ENCODE data around the gene RFX4. TPM values are rescaled to one million over a fixed set of nuclear protein-coding genes. Genes with fewer than 3 reads are reported as not detected.

RFX4 gene
- polyA plus RNA-seq, 4 donors = 0.36 to 0.38 TPM; not detected in 2

- no peak for DNase-seq (ENCODE audit: low read depth in 4 of 4, low spot score in 2 of 4)
Measured at GRCh38 chr12:106645465-106646330, 62.9 kb downstream of the RFX4 start.

- DNase-seq (ENCODE audit: low read depth in 4 of 4, low spot score in 2 of 4) = no peak
Measured at GRCh38 chr12:106646472-106646871, 63.7 kb downstream of the RFX4 start.

DNA sequence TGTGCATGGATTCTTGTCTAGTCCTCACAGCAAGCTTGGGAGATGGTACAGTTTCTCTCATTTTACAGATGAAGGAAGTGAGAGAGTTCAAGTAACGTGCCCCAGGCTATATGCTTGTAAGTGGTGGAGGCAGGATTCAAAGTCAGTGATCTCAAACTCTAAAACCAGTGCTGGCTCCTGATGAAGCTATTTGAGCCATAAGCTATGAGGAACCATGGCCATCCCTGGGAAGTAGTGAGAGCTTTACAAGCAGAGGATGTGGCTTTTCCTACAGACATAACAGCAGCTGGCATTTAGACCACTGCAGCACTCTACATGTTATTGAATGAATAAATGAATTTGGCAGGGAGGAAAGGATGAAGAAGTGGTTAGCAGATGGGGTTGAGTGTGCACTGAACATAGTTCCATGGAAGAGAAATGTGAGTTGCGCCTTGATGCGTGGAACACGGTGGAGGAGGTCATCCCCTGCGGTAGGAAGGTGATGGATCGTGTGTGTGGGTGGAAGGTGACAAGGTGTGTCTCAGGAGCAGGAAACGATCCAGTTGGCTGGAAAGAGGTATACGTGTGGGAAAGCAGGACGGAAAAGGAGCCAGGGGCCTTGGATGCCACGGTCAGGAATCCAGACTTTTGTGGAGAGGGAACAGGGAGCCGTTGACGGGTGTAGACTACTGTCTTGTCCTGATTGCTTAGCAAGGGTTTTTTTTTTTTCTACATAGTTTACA lies 65.2 kb downstream of the RFX4 start:
- DNase-seq (ENCODE audit: low read depth in 4 of 4, low spot score in 2 of 4) = no peak

DNA sequence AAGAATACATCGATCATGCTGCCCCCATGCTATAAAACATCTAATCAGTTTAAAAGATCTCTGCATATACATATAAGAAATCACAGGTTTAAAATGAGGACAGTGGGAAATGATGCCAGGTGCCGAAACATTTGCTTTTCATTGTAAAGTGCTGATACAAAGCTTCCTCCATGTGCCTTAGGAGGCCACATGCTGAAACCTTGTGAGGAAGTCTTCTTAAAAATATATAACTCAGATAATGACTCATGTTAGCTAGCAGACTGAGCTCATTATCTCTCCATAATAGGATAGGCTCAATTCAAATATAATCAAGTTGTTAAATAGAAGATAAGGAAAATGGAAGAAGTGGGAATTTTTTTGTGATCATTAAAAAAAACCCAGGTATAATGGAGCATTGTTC lies 65.9 kb downstream of the RFX4 start:
- DNase-seq (ENCODE audit: low read depth in 4 of 4, low spot score in 2 of 4) = no peak

- no peak for DNase-seq (ENCODE audit: low read depth in 4 of 4, low spot score in 2 of 4)
Measured at GRCh38 chr12:106651552-106651951, 68.7 kb downstream of the RFX4 start.

GRCh38 chr12:106652510-106653015 lies 69.8 kb downstream of the RFX4 start:
- no peak for DNase-seq (ENCODE audit: low read depth in 4 of 4, low spot score in 2 of 4)

GRCh38 chr12:106655577-106655976 lies 72.8 kb downstream of the RFX4 start:
- no peak for DNase-seq (ENCODE audit: low read depth in 4 of 4, low spot score in 2 of 4)

DNA sequence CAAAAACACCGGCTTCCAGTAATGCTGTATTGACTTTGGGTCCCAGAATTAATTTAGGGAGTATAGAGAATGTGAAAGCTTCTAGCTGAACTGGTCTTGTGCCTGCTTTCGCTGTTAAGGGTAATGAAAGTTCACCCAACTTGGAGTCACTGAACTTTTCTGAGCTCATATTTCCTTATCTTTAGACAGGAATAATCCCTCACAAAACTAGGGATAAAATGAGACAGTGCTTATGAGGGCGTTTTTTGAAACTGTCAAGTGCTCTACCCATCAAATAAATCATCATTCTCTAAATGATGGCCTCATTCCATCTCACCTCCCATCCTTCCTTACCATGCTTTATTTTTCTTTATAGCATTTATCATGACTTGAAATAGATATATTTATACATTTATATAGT lies 74.7 kb downstream of the RFX4 start:
- DNase-seq (ENCODE audit: low read depth in 4 of 4, low spot score in 2 of 4) = no peak

DNA sequence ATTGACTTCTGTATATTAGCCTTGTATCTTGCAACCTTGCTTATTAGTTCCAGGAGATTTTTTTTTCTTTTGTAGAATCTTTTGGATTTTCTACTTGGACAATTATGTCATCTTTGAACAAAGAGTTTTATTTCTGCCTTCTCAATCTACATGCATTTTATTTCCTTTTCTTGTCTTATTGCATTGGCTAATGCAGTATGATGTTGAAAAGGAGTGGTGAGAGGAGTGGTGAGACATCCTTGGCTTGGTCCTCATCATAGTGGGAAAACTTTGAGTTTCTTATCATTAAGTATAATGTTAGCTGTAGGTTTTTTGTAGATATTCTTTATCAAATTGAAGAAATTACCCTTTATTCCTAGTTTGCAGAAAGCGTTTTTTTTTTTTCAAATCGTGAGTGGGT lies 80.6 kb downstream of the RFX4 start:
- DNase-seq (ENCODE audit: low read depth in 4 of 4, low spot score in 2 of 4) = no peak

- no peak for DNase-seq (ENCODE audit: low read depth in 4 of 4, low spot score in 2 of 4)
Measured at GRCh38 chr12:106669216-106669615, 86.4 kb downstream of the RFX4 start.

GRCh38 chr12:106670131-106670530 lies 87.3 kb downstream of the RFX4 start:
- no peak for DNase-seq (ENCODE audit: low read depth in 4 of 4, low spot score in 2 of 4)

DNA sequence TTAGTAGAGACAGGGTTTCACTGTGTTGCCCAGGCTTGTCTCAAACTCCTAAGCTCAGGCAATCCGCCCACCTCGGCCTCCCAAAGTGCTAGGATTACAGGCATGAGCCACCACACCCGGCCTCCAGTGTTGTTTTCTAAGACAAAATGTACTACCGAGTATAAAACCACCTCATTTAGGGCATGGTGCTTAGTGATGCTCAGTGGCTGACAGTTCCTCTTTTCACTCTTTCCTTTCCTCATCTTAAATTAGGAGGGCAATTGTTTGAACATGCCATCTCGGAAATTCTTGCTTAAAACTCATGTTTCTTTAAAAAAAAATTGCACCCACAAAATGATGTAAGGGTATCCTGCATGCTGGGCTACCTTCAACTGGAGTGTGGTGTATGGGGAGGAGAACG lies 89.0 kb downstream of the RFX4 start:
- DNase-seq (ENCODE audit: low read depth in 4 of 4, low spot score in 2 of 4) = no peak

- peak in 2 of 4 donors; percentile 20 to 21 for DNase-seq (ENCODE audit: low read depth in 4 of 4, low spot score in 2 of 4)
Measured at GRCh38 chr12:106672314-106673025, 89.7 kb downstream of the RFX4 start.

GRCh38 chr12:106673141-106673540 lies 90.3 kb downstream of the RFX4 start:
- no peak for DNase-seq (ENCODE audit: low read depth in 4 of 4, low spot score in 2 of 4)

DNA sequence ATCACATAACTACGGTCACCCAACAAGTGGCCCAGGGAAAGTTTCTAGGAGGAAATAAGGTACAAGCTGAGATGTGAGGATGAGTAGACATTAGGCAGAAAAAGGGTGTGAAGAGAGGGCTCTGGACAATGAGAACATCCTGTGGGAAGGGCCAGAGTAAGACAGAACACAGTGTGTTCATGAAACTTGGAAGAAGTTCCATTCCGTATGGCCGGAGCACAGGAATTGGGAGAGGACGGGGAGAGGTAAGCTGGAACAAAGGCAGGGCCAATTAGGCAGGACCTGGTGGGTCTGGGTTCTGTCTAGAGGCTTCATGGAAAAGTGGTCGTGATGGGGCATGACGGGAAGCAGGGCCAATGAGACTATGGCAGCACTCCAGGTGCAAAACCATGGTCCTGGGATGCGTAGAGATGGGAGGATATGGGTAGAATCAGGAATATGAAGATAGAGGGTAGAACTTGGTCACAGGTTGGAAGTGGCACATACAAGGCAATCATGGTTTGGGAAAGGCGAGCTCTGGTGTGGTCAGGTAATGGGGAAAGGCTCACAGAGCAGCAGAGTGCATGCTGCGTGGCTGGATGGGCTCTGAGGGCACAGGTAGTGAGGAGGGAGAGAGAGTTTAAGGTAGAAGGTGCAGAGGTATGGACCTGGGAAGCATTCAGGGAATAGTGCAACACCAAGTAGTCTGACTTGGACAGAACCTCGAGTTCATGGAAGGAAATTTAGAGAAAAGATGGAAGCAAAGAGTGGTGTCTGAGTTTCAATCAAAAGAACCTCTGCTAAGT lies 93.0 kb downstream of the RFX4 start:
- DNase-seq (ENCODE audit: low read depth in 4 of 4, low spot score in 2 of 4) = no peak

DNA sequence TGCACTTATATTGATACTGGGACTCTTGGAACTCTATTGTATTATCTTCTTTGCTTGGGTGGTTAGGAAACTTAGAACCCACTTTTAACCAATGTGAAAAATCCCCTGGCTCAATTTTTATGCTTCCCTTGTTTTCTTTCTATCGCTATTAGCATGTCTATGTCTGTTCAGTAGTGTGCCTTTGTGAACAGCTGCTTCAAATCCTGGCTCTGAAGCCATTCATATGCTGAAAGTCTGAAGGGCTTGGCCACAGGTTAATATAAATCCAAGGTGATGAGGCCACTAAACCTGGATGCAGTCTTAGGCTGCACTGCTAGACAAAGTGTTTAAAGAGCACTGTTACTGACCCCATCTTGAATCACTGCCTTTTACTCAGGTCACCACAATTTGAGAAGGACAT lies 96.8 kb downstream of the RFX4 start:
- no peak for DNase-seq (ENCODE audit: low read depth in 4 of 4, low spot score in 2 of 4)

- no peak for DNase-seq (ENCODE audit: low read depth in 4 of 4, low spot score in 2 of 4)
Measured at GRCh38 chr12:106680280-106680679, 97.5 kb downstream of the RFX4 start.

GRCh38 chr12:106681210-106681609 lies 98.4 kb downstream of the RFX4 start:
- no peak for DNase-seq (ENCODE audit: low read depth in 4 of 4, low spot score in 2 of 4)

DNA sequence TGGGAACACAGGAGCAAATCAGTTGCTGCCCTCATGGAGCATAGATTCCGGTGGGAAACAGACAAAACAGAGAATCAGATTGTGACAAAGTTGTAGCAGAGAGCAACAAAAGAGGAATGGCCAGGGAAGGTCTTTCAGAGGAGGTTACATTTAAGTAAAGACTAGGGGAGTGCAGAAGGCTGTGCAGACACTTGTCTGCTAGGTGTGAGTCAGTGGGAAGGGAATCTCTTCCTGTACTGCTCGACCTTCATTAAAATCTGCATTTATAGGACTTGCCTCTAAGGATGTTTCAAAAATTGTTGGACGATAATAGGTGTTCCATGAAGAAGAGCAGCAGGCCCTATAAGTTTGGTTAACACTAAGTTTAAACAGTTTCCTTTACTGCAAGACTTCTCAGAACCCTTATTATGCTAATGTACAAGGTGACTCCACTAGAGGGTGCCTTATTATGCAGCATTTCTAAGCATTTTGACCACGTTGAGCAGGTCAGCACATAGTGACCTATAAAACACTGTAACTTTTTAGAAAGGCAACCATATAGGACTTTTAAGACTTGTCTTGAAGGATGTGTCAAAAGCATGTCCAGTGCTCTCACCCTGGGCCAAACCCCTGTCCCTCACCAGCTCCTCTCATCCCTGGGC lies 99.9 kb downstream of the RFX4 start:
- DNase-seq (ENCODE audit: low read depth in 4 of 4, low spot score in 2 of 4) = no peak

DNA sequence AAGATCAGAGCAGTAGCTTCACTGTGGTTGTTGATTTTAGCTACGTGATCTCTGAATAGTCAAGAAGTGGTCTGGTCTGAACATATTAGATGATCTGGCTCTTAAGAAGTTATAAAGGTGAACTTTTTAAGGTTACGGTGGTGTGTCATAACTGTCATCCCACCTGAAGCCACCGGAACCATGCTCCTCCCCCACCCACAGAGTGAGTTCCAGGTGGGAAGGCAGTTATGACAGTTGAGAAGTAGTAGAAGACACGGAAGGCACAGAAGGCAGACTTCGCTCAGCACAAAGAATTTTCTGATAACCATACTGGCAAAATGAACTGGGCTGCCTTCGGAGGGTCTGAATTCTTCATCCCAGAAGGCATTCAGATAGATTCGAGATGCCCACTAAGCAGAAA lies 101.7 kb downstream of the RFX4 start:
- no peak for DNase-seq (ENCODE audit: low read depth in 4 of 4, low spot score in 2 of 4)

All from left renal cortex interstitium (tissue), 4 donors.